H1 (cell line): ENCODE data around the gene RREB1. TPM values are rescaled to one million over a fixed set of nuclear protein-coding genes. Genes with fewer than 3 reads are reported as not detected.
A peak's percentile ranks its signal among the peaks of the same experiment; 100 is the strongest.

ENCODE experiments used
- CTCF ChIA-PET: fragments of 300-600 bp; sonication (Branson Sonifier 250); formaldehyde crosslinking; loops from one replicate; lab custom pipeline; 2021; ENCODE audit not compliant: partially characterized antibody; lab: Charles Lee
- POLR2A ChIA-PET: fragments of 300-600 bp; sonication (Branson Sonifier 250); formaldehyde crosslinking; loops from one replicate; lab custom pipeline; 2021; ENCODE audit warnings: inconsistent platforms; ENCODE audit not compliant: partially characterized antibody; lab: Charles Lee
- DNase-seq, 2 experiments: peaks; one replicate each; pipeline versions ENCODE4 v3.0.0 to v3.0.0-alpha.2; 2010 to 2022; ENCODE audit warnings: low spot score in 2 of 2, low read depth in 1 of 2, mixed read lengths in 1 of 2
- FAIRE-seq: peaks from 2 replicates; lab custom pipeline; 2011; peaks lifted over from hg19 to GRCh38; lab: Jason Lieb, UNC
- H2AFZ ChIP-seq: 2 replicates; pipeline ENCODE4 v1.8.1; 2012; ENCODE audit warnings: low read length, inconsistent platforms
- H2AK5ac ChIP-seq: 2 replicates; pipeline ENCODE4 v1.6.1; 2013; ENCODE audit warnings: low read depth, low read length
- H2BK120ac ChIP-seq: replicated peaks from 2 replicates; pipeline ENCODE3; 2013; ENCODE audit warnings: low read depth, low read length, inconsistent platforms
- H2BK12ac ChIP-seq: 2 replicates; pipeline ENCODE4 v1.6.1; 2013; ENCODE audit warnings: low read depth, low read length
- H2BK15ac ChIP-seq: 2 replicates; pipeline ENCODE4 v1.6.1; 2013; ENCODE audit warnings: low read length
- H2BK20ac ChIP-seq: 2 replicates; pipeline ENCODE4 v1.6.1; 2013; ENCODE audit warnings: low read length
- H2BK5ac ChIP-seq: 2 replicates; pipeline ENCODE4 v1.6.1; 2013; ENCODE audit warnings: low read depth, low read length
- H3K14ac ChIP-seq: 2 replicates; pipeline ENCODE4 v1.6.1; 2013; ENCODE audit warnings: inconsistent platforms; ENCODE audit not compliant: insufficient read length
- H3K18ac ChIP-seq: 2 replicates; pipeline ENCODE4 v1.6.1; 2013; ENCODE audit warnings: low read length; ENCODE audit errors: extremely low read depth
- H3K23ac ChIP-seq: 2 replicates; pipeline ENCODE4 v1.6.1; 2013; ENCODE audit warnings: inconsistent platforms; ENCODE audit not compliant: insufficient read length
- H3K23me2 ChIP-seq: 2 replicates; pipeline ENCODE4 v1.6.1; 2013; ENCODE audit warnings: low read depth, low read length
- H3K27ac ChIP-seq: 2 replicates; pipeline ENCODE4 v1.6.1; 2011; ENCODE audit warnings: low read depth, low read length, inconsistent platforms
- H3K27me3 ChIP-seq, 4 experiments: replicated peaks in 1 of 4; 1 replicate in 1 of 4; 2 replicates in 3 of 4; pipeline versions ENCODE4 v1.6.1 to v1.8.1; 2011 to 2013; ENCODE audit warnings: low read length in 3 of 4, mild to moderate bottlenecking in 3 of 4, inconsistent platforms in 2 of 4, mixed read lengths in 2 of 4, moderate library complexity in 1 of 4; ENCODE audit not compliant: control insufficient read depth in 3 of 4, insufficient read depth in 3 of 4; ENCODE audit errors: extremely low read depth in 1 of 4
- H3K36me3 ChIP-seq, 4 experiments: 2 replicates each; pipeline versions ENCODE4 v1.6.1 to v1.8.1; 2011 to 2013; ENCODE audit warnings: mild to moderate bottlenecking in 4 of 4, low read length in 3 of 4, moderate library complexity in 2 of 4, control low read depth in 1 of 4, inconsistent platforms in 1 of 4; ENCODE audit not compliant: insufficient read depth in 4 of 4, control insufficient read depth in 2 of 4
- H3K4ac ChIP-seq: replicated peaks from 2 replicates; pipeline ENCODE3; 2013; ENCODE audit warnings: low read length, low read depth, mixed read lengths, inconsistent platforms; ENCODE audit not compliant: insufficient read length
- H3K4me1 ChIP-seq, 4 experiments: replicated peaks in 1 of 4; 1 replicate in 1 of 4; 2 replicates in 3 of 4; pipeline versions ENCODE4 v1.6.1 to v1.8.1; 2011 to 2013; ENCODE audit warnings: low read length in 3 of 4, inconsistent platforms in 2 of 4, mixed read lengths in 1 of 4; ENCODE audit not compliant: insufficient read depth in 4 of 4, control insufficient read depth in 3 of 4
- H3K4me2 ChIP-seq, 2 experiments: 2 replicates each; pipeline versions ENCODE4 v1.6.1 to v1.8.1; 2011 to 2013; ENCODE audit warnings: low read depth in 2 of 2, low read length in 2 of 2, control low read depth in 1 of 2, inconsistent platforms in 1 of 2, mild to moderate bottlenecking in 1 of 2; ENCODE audit not compliant: insufficient read depth in 1 of 2
- H3K4me3 ChIP-seq, 4 experiments: fragments of 200-600, 300-600 bp in 1 of 4; sonication (generic), shearing (Covaris generic), sonication (Bioruptor Twin) in 1 of 4; 2 replicates each; pipeline versions ENCODE4 v1.5.1 to v1.8.1; 2011 to 2016; ENCODE audit warnings: low read length in 4 of 4, low read depth in 3 of 4, control low read depth in 2 of 4, inconsistent platforms in 2 of 4, mild to moderate bottlenecking in 2 of 4, mixed read lengths in 1 of 4, moderate library complexity in 1 of 4; ENCODE audit not compliant: insufficient read depth in 2 of 4; ENCODE audit errors: extremely low read depth in 1 of 4
- H3K56ac ChIP-seq: replicated peaks from 2 replicates; pipeline ENCODE3; 2013; ENCODE audit warnings: low read depth, mild to moderate bottlenecking, mixed read lengths, low read length, inconsistent platforms; ENCODE audit not compliant: insufficient read length
- H3K79me1 ChIP-seq: 2 replicates; pipeline ENCODE4 v1.6.1; 2013; ENCODE audit warnings: low read depth, low read length, control low read depth
- H3K79me2 ChIP-seq, 2 experiments: 2 replicates each; pipeline versions ENCODE4 v1.6.1 to v1.8.1; 2012 to 2013; ENCODE audit warnings: low read length in 2 of 2, mild to moderate bottlenecking in 2 of 2, inconsistent platforms in 1 of 2; ENCODE audit not compliant: insufficient read depth in 2 of 2, control insufficient read depth in 1 of 2
- H3K9ac ChIP-seq, 4 experiments: replicated peaks in 1 of 4; 1 replicate in 1 of 4; 2 replicates in 3 of 4; pipeline versions ENCODE4 v1.6.1 to v1.8.1; 2011 to 2013; ENCODE audit warnings: low read depth in 3 of 4, low read length in 3 of 4, control low read depth in 2 of 4, mild to moderate bottlenecking in 2 of 4, moderate library complexity in 2 of 4, inconsistent platforms in 1 of 4; ENCODE audit errors: extremely low read depth in 1 of 4
- H3K9me3 ChIP-seq, 2 experiments: 2 replicates each; pipeline versions ENCODE4 v1.6.1 to v1.8.1; 2012 to 2013; ENCODE audit warnings: mild to moderate bottlenecking in 2 of 2, moderate library complexity in 2 of 2, control low read depth in 1 of 2, inconsistent platforms in 1 of 2, low read depth in 1 of 2, low read length in 1 of 2, mixed read lengths in 1 of 2; ENCODE audit not compliant: insufficient read depth in 2 of 2
- H4K20me1 ChIP-seq, 2 experiments: replicated peaks in 1 of 2; 2 replicates each; pipeline versions ENCODE3 to v1.8.1; 2011 to 2013; ENCODE audit warnings: inconsistent platforms in 2 of 2, low read length in 2 of 2, mild to moderate bottlenecking in 1 of 2; ENCODE audit not compliant: insufficient read depth in 2 of 2, control insufficient read depth in 1 of 2
- H4K5ac ChIP-seq: 2 replicates; pipeline ENCODE4 v1.6.1; 2013; ENCODE audit warnings: low read length, low read depth, mixed read lengths, inconsistent platforms; ENCODE audit not compliant: insufficient read length
- H4K8ac ChIP-seq: 2 replicates; pipeline ENCODE4 v1.8.0; 2013; ENCODE audit warnings: mild to moderate bottlenecking, moderate library complexity, low read length, inconsistent platforms; ENCODE audit not compliant: insufficient read depth; ENCODE audit errors: extremely low read depth
- H4K91ac ChIP-seq: replicated peaks from 2 replicates; pipeline ENCODE3; 2013; ENCODE audit warnings: low read length, mixed read lengths, inconsistent platforms; ENCODE audit not compliant: insufficient read length
- ASH2L ChIP-seq: fragments of 200-600, 300-600 bp; sonication (generic); IDR thresholded peaks from one replicate; pipeline ENCODE4 v1.7.1; 2017; ENCODE audit warnings: low read length
- CBX5 ChIP-seq: fragments of 300-800, 300-1000 bp; sonication (generic); IDR thresholded peaks from 2 replicates; pipeline ENCODE4 v1.7.1; 2016; ENCODE audit warnings: antibody characterized with exemption, low read length, low read depth
- CBX8 ChIP-seq: fragments of 300-800, 300-1000 bp; sonication (generic); IDR thresholded peaks from 2 replicates; pipeline ENCODE4 v1.7.1; 2016; ENCODE audit warnings: low read depth, low read length, borderline replicate concordance
- FOSL1 ChIP-seq: IDR thresholded peaks from 2 replicates; pipeline ENCODE4 v1.6.1; 2011; ENCODE audit warnings: mild to moderate bottlenecking, low read depth, low read length, moderate library complexity; ENCODE audit not compliant: insufficient read depth
- GABPA ChIP-seq: IDR thresholded peaks from 2 replicates; pipeline ENCODE4 v1.6.1; 2011; ENCODE audit warnings: mild to moderate bottlenecking, low read length, moderate library complexity, borderline replicate concordance; ENCODE audit not compliant: insufficient read depth
- HDAC2 ChIP-seq, 2 experiments: fragments of 300-600 bp in 1 of 2; sonication (generic) in 1 of 2; IDR thresholded peaks; 2 replicates each; pipeline ENCODE4 v1.6.1; 2011 to 2012; ENCODE audit warnings: low read depth in 2 of 2, low read length in 2 of 2, mild to moderate bottlenecking in 2 of 2, moderate library complexity in 2 of 2, borderline replicate concordance in 1 of 2, inconsistent platforms in 1 of 2
- JUND ChIP-seq: IDR thresholded peaks from 2 replicates; pipeline ENCODE4 v1.6.1; 2011; ENCODE audit warnings: mild to moderate bottlenecking, improper control_type of control experiment, low read length
- KDM1A ChIP-seq: fragments of 200-600, 300-600 bp; sonication (generic); IDR thresholded peaks from 2 replicates; pipeline ENCODE4 v1.7.1; 2016; ENCODE audit warnings: mild to moderate bottlenecking, low read length, borderline replicate concordance
- KDM5A ChIP-seq: fragments of 200-600 bp; IDR thresholded peaks from 2 replicates; pipeline ENCODE4 v1.7.1; 2012; ENCODE audit warnings: mild to moderate bottlenecking, low read length, inconsistent platforms, mixed read lengths
- NRF1 ChIP-seq: IDR thresholded peaks from 2 replicates; pipeline ENCODE4 v1.6.1; 2011; ENCODE audit warnings: mild to moderate bottlenecking, low read depth, low read length, improper control_type of control experiment
- RNF2 ChIP-seq: fragments of 200-900, 300-1000 bp; sonication (generic); IDR thresholded peaks from 2 replicates; pipeline ENCODE4 v1.7.1; 2016; ENCODE audit warnings: borderline replicate concordance, low read depth, mild to moderate bottlenecking, antibody characterized with exemption, low read length; ENCODE audit not compliant: poor library complexity, severe bottlenecking; ENCODE audit errors: missing control alignments
- SP1 ChIP-seq: IDR thresholded peaks from 2 replicates; pipeline ENCODE4 v1.6.1; 2011; ENCODE audit warnings: low read depth, low read length
- WGBS, 2 experiments: shearing (Covaris generic) in 1 of 2; methylation state at CpG; one replicate each; pipeline versions ENCODE4 v1.1.6 to v1.1.7; 2013 to 2015; ENCODE audit warnings: low lambda C conversion rate in 2 of 2, mixed read lengths in 2 of 2, inconsistent platforms in 1 of 2, low coverage in 1 of 2, missing lambda C conversion rate in 1 of 2; ENCODE audit not compliant: insufficient replicate concordance in 2 of 2, insufficient coverage in 1 of 2, insufficient read length in 1 of 2; ENCODE audit errors: extremely low coverage in 1 of 2, missing lambda C conversion rate in 1 of 2; 5-methylcytosine and 5-hydroxymethylcytosine counted together
- polyA plus RNA-seq, 7 experiments: library from polyadenylated mRNA; depleted of rRNA in 3 of 7; stranded (reverse) in 5 of 7; unstranded in 2 of 7; fragments of >200 nt in 5 of 7; fragments of 200-250 nt in 2 of 7; gene quantifications; 1 replicate in 5 of 7; 2 replicates in 1 of 7; 4 replicates in 1 of 7; pipeline versions ENCODE4 v1.2.1 to v1.2.3, GENCODE V29; 2011 to 2013; ENCODE audit warnings: missing spikeins in 2 of 7, mixed read lengths in 2 of 7
- total RNA-seq: library from RNA; stranded (reverse); fragmentation: NEBNext Ultra II Directional; extraction: Animal tissue kit (Norgen Biotek cat#: 25700); gene quantifications from 2 replicates; pipeline ENCODE4 v1.2.1, GENCODE V29; 2021

Gene RREB1
- total and polyA plus RNA-seq, 2 of the 8 experiments (the other 6 are each of a cell fraction or from before 2014, with no cell fraction given), result 3.9 to 34.7 TPM

DNA sequence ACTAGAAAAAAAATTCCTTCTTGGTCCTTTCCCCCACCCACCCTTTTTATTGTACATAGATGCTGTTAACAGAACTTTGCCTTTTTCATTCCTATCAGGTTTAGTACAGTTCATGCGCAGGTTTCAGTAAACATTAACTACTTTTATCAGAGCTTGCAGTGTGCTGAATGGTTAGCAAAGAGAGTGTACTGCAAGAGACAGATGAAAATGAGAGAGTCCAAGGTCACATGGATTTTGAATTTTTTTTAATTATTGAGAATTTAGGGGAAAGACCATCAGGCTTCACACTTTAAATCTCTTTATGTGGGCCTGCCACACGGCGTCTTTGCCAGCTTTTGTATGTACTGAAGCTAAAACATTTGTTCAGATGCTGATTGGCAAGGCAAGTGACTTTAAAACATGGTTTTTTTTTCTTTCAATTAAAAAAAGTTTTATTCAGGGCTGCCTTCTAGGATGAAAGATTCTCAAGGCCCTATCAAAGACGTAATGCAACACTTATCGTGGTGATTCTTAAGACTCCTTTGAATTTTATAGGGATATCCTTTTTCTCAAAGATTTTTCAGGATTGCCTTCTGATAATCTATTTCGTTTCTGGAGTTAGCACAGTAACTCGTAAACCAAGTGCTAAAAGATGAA, 32.2 kb downstream of the RREB1 start:
- H3K36me3 ChIP-seq, result no peaks in the 10 kb centered on the region
- H2AFZ ChIP-seq, result no peak overlapping the region
- H3K4me1 ChIP-seq, result peaks cover 13 to 35% (median 22%) of the 10 kb centered on the region in 4 experiments; a peak in 6 of 7 replicates
- no peak overlapping the region for H3K9ac ChIP-seq
- H4K5ac ChIP-seq, result no peak overlapping the region
- ChIA-PET CTCF (interaction anchor here (0.6 to 1.6 kb wide), 4 partner anchors 18 to 222 kb away, joined by 3 to 5 read pairs (median 4); no protein-coding TSS in a partner anchor), POLR2A (interaction anchor here (0.9 to 4.7 kb wide), 5 partner anchors 13 to 88 kb away, joined by 3 to 34 read pairs (median 4); no protein-coding TSS in a partner anchor)
- H3K23ac ChIP-seq, result no peak overlapping the region
- H3K56ac ChIP-seq, result no peak overlapping the region
- H2BK5ac ChIP-seq, result no peak overlapping the region
- DNase-seq (no peak), FAIRE-seq (no peak)
- H3K23me2 ChIP-seq, result peaks cover 2% of the 10 kb centered on the region; the same call in 1 of the 2 replicates
- no peak overlapping the region for H2BK20ac ChIP-seq
- no peak overlapping the region for H3K4ac ChIP-seq
- no peak overlapping the region for H2BK12ac ChIP-seq
- H2BK120ac ChIP-seq, result no peak overlapping the region
- H3K4me2 ChIP-seq, result peak overlapping the region; percentile 69 to 85; a peak in 2 of 4 replicates
- H2AK5ac ChIP-seq, result no peak overlapping the region
- no peak overlapping the region for H4K91ac ChIP-seq
- no peak overlapping the region for H3K18ac ChIP-seq
- WGBS, 2 experiments, result 83% methylated on average over 7 of the region's 7 CpGs; no CpG with 5 or more reads in 1 of the 2 experiments
- H4K20me1 ChIP-seq, result peaks cover 0 to 5% of the 10 kb centered on the region in 2 experiments
- no peaks in the 10 kb centered on the region for H3K27me3 ChIP-seq
- H3K14ac ChIP-seq, result no peak overlapping the region
- H3K27ac ChIP-seq, result no peak overlapping the region
- H2BK15ac ChIP-seq, result no peak overlapping the region
- H3K4me3 ChIP-seq, result peak overlapping the region in 1 of 4 experiments; percentile 65; a peak in 1 of 8 replicates
- peaks cover 0 to 63% of the 10 kb centered on the region in 2 experiments; a peak in 3 of 4 replicates for H3K79me2 ChIP-seq
- H3K9me3 ChIP-seq, result no peaks in the 10 kb centered on the region
- peaks cover 7% of the 10 kb centered on the region; the same call in 1 of the 2 replicates for H3K79me1 ChIP-seq
- H4K8ac ChIP-seq, result no peak overlapping the region
- no peak for TF ChIP-seq KDM5A
- TF ChIP-seq SP1, result no peak
- no peak for TF ChIP-seq CBX5
- TF ChIP-seq GABPA, result no peak
- TF ChIP-seq NRF1, result no peak
- TF ChIP-seq KDM1A, result no peak
- TF ChIP-seq RNF2, result no peak
- TF ChIP-seq FOSL1, result no peak
- no peak for TF ChIP-seq JUND
- TF ChIP-seq HDAC2 (IDR thresholded peaks at IDR 0.05; ENCODE audit: borderline replicate concordance in 1 of 2, low read depth in 2 of 2, low read length in 2 of 2), result no peak
- no peak for TF ChIP-seq ASH2L
- no peak for TF ChIP-seq CBX8
